ENCODE results near the gene OR5AN1. TPM values are rescaled to one million over a fixed set of nuclear protein-coding genes. Genes with fewer than 3 reads are reported as not detected.

OR5AN1 gene
- total and polyA plus RNA-seq, 10 of the 15 experiments (the other 5 are each of a cell fraction or from before 2014, with no cell fraction given): not detected

- TF ChIP-seq HSF1 (IDR thresholded peaks at IDR 0.05; ENCODE audit: low read depth, low read length) (no peak), PAX5 (IDR thresholded peaks at IDR 0.05; ENCODE audit: borderline replicate concordance, low read depth, low read length) (no peak)
Observed at GRCh38 chr11:59416613-59417012, 57.9 kb downstream of the OR5AN1 start (continued).

GRCh38 chr11:59417023-59417422 is 58.3 kb downstream of the OR5AN1 start:
- Histone ChIP-seq H3K27ac (ENCODE audit: control insufficient read depth, insufficient read depth) (no peak overlapping the region), H3K9me3 (replicated peaks; ENCODE audit: control insufficient read depth, insufficient read depth, low read length) (no peaks in the 10 kb centered on the region; the same call in 2 of the 3 replicates), H3K4me2 (ENCODE audit: control insufficient read depth, insufficient read depth) (no peak overlapping the region), H4K20me1 (ENCODE audit: control insufficient read depth, insufficient read depth) (no peaks in the 10 kb centered on the region), H3K9ac (ENCODE audit: control insufficient read depth, insufficient read depth, low read length) (no peak overlapping the region), H3K4me1 (ENCODE audit: control insufficient read depth, insufficient read depth, low read length) (no peaks in the 10 kb centered on the region), H3K79me2 (ENCODE audit: control insufficient read depth, insufficient read depth, low read length) (no peaks in the 10 kb centered on the region), H2AFZ (ENCODE audit: control insufficient read depth, low read depth, low read length) (no peak overlapping the region), H3K36me3 (ENCODE audit: control insufficient read depth in 2 of 2, insufficient read depth in 2 of 2, low read length in 1 of 2) (no peaks in the 10 kb centered on the region), H3K4me3 (no peak overlapping the region), H3K27me3 (replicated peaks in 1 of 2; ENCODE audit: control insufficient read depth in 2 of 2, insufficient read depth in 2 of 2, low read length in 1 of 2) (no peaks in the 10 kb centered on the region)
- intact Hi-C loops (cut with micrococcal nuclease; ENCODE audit: unreplicated experiment): no loop called here
- POLR2A ChIA-PET: no interaction called here
- in situ Hi-C loops (cut with MboI): no loop called here
- no TSS peak for BruUV-seq (replicated peaks)
- SMC1A ChIA-PET (ENCODE audit: uncharacterized antibody, unreplicated experiment): interaction anchor here (0.5 to 0.8 kb wide), 2 partner anchors 13 to 604 kb away, joined by 3 to 4 read pairs; no protein-coding TSS in a partner anchor
- TF ChIP-seq GATAD2B (conservative IDR thresholded peaks at IDR 0.05; ENCODE audit: low read depth): no peak
- TF ChIP-seq EZH2 (IDR thresholded peaks at IDR 0.05; ENCODE audit: borderline replicate concordance, control insufficient read depth, low read depth, low read length): no peak
- TF ChIP-seq ESRRA (IDR thresholded peaks at IDR 0.05; ENCODE audit: low read length): no peak
- no peak for TF ChIP-seq CHD1 (IDR thresholded peaks at IDR 0.05; ENCODE audit: low read depth, low read length)
- no peak for TF ChIP-seq SREBF2 (IDR thresholded peaks at IDR 0.05; ENCODE audit: low read length)
- no peak for TF ChIP-seq FOXM1 (IDR thresholded peaks at IDR 0.05; ENCODE audit: low read depth, low read length)
- RAD21 ChIA-PET (ENCODE audit: unreplicated experiment): interaction anchor here (1.3 kb wide), 1 partner anchor 246 kb away, joined by 3 read pairs; no protein-coding TSS in a partner anchor
- no peak for ATAC-seq
- DNase-seq (ENCODE audit: low read depth, low spot score): no peak
- WGBS (ENCODE audit: insufficient coverage, insufficient replicate concordance, low lambda C conversion rate, missing lambda C conversion rate): 12% methylated on average over 5 of the region's 5 CpGs
- CTCF ChIA-PET: interaction anchor here (1.4 to 2.7 kb wide), 2 partner anchors 13 to 231 kb away, joined by 3 to 16 read pairs; no protein-coding TSS in a partner anchor
- FAIRE-seq: no peak
